ENCODE measurements around the gene INTS1. TPM values are rescaled to one million over a fixed set of nuclear protein-coding genes. Genes with fewer than 3 reads are reported as not detected.
A peak's percentile ranks its signal among the peaks of the same experiment; 100 is the strongest.

Gene INTS1
- total RNA-seq, 4 donors from 2014 or later: 45.9 to 70.6 (median 60.3) TPM

GRCh38 chr7:1532456-1533254 is 28.5 kb upstream of the INTS1 start:
- peak overlapping the region; percentile 54 for H3K4me3 ChIP-seq (ENCODE audit: low read depth, poor library complexity, severe bottlenecking)
- peak; percentile 89 to 96 for DNase-seq (ENCODE audit: low spot score in 2 of 2)
- intact Hi-C loops (cut with DNase I; ENCODE audit: low total_unique reads): no loop called here
- TF ChIP-seq CTCF (IDR thresholded peaks at IDR 0.05) (no peak), POLR2A (IDR thresholded peaks at IDR 0.05) (no peak)
- 3 to 4% methylated on average over 32 to 35 of the region's 36 CpGs for WGBS, 2 donors

GRCh38 chr7:1531979-1532455 is 27.8 kb upstream of the INTS1 start:
- peak overlapping the region; percentile 54 for H3K4me3 ChIP-seq (ENCODE audit: low read depth, poor library complexity, severe bottlenecking)
- TF ChIP-seq CTCF (IDR thresholded peaks at IDR 0.05) (no peak), POLR2A (IDR thresholded peaks at IDR 0.05) (no peak)
- 17 to 18% methylated on average over 10 of the region's 10 CpGs for WGBS, 2 donors
- peak in 1 of 2 donors; percentile 88 for DNase-seq (ENCODE audit: low spot score in 2 of 2)
- intact Hi-C loops (cut with DNase I; ENCODE audit: low total_unique reads): no loop called here

GRCh38 chr7:1531263-1531978 is 27.2 kb upstream of the INTS1 start:
- no peak for TF ChIP-seq CTCF (IDR thresholded peaks at IDR 0.05)
- TF ChIP-seq POLR2A (IDR thresholded peaks at IDR 0.05): no peak

GRCh38 chr7:1530946-1531262 is 26.7 kb upstream of the INTS1 start:
- intact Hi-C loops (cut with DNase I; ENCODE audit: low total_unique reads): no loop called here
- no peak for TF ChIP-seq CTCF (IDR thresholded peaks at IDR 0.05)
- TF ChIP-seq POLR2A (IDR thresholded peaks at IDR 0.05): no peak
- WGBS, 2 donors: no CpG with 5 or more reads among the region's 45 CpGs
- DNase-seq (ENCODE audit: low spot score in 2 of 2): no peak
- peak overlapping the region; percentile 54 for H3K4me3 ChIP-seq (ENCODE audit: low read depth, poor library complexity, severe bottlenecking)

More at GRCh38 chr7:1531263-1531978, 27.2 kb upstream of the INTS1 start:
- intact Hi-C loops (cut with DNase I; ENCODE audit: low total_unique reads): no loop called here
- DNase-seq (ENCODE audit: low spot score in 2 of 2): peak in 1 of 2 donors; percentile 90
- peak overlapping the region; percentile 54 for H3K4me3 ChIP-seq (ENCODE audit: low read depth, poor library complexity, severe bottlenecking)
- 0 to 3% methylated on average over 6 to 17 of the region's 55 CpGs for WGBS, 2 donors

- intact Hi-C loops (cut with DNase I; ENCODE audit: low total_unique reads): no loop called here
- H3K4me3 ChIP-seq (ENCODE audit: low read depth, poor library complexity, severe bottlenecking): no peak overlapping the region
- TF ChIP-seq POLR2A (IDR thresholded peaks at IDR 0.05): no peak
- no peak for TF ChIP-seq CTCF (IDR thresholded peaks at IDR 0.05)
- DNase-seq (ENCODE audit: low spot score in 2 of 2): peak in 1 of 2 donors; percentile 87
- WGBS, 2 donors: 70 to 76% methylated on average over 10 to 16 of the region's 21 CpGs
These were observed 25.4 kb upstream of the INTS1 start for GRCh38 chr7:1529383-1530116.
